IPS-NIHi7 (cell line): ENCODE results near the gene DHRS11.

Experiments
- DNase-seq: peaks from one replicate; pipeline ENCODE4 v3.0.0; 2012; ENCODE audit warnings: mixed read lengths; ENCODE audit errors: extremely low spot score

The DHRS11 gene, protein sequence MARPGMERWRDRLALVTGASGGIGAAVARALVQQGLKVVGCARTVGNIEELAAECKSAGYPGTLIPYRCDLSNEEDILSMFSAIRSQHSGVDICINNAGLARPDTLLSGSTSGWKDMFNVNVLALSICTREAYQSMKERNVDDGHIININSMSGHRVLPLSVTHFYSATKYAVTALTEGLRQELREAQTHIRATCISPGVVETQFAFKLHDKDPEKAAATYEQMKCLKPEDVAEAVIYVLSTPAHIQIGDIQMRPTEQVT

DNA sequence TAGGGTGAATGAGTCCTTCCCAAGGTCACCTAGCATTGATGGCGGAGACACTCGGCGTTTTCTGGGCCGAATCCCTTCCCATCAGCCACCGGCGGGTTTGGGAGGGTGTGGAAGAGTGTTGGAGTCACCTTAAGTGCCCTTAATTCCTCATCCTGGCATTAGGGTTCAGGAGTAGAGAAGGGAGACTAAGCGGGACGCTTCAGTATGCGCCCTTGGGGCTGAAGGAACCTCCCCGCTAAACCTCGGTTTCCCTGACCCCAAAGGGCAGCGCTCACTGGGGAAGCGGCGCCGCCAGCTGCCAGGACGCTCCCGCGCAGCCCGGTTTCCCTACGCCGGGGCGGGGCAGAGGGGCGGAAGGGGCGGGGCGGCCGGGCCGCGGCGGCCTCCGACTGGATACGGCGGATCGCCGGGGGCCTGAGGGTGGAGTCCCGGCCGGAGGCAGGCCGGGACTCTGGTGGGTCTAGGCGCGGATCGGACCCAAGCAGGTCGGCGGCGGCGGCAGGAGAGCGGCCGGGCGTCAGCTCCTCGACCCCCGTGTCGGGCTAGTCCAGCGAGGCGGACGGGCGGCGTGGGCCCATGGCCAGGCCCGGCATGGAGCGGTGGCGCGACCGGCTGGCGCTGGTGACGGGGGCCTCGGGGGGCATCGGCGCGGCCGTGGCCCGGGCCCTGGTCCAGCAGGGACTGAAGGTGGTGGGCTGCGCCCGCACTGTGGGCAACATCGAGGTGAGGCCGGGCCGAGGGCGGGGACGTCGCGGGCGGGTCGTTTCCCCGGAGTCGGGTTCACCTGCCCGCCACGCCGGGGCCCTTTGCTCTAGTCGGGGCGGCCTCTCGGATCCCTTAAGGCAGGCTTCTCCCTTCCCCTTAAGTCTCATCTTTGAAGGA, at the start of gene DHRS11:
Gene DHRS11 (plus strand): TSS at position 446 of the 882 bp plus-strand sequence. CDS start 131 bp downstream, at position 577.
- DNase-seq, result peak; percentile 99

DNA sequence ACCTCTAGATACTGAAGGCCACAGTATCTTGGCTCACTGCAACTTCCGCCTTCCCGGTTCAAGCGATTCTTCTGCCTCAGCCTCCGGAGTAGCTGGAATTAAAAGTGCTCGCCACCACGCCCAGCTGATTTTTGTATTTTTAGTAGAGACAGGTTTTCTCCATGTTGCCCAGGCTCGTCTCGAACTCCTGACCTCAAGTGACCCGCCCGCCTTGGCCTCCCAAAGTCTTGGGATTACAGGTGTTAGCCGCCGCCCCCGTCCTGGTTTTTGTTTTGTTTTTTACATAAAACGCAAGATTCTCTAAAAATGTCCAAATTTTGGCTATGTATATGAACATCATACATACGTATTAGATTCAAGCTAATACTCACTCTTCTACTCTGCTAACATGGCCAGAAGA, 48.9 kb upstream of the DHRS11 start:
- no peak for DNase-seq

DNA sequence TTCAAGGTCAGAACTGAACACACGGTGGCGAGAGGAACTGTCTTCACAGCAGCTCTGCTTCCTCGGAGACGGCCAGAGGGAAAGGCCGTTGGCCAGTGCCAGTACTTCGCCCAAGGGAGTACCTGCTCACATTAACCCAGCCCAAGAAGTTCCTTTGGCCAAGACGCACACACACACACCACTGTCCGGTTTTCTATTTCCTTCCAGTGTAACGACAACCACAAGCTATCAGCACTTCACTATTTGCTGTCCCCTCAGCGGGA, 47.7 kb upstream of the DHRS11 start:
- peak; percentile 22 for DNase-seq

DNA sequence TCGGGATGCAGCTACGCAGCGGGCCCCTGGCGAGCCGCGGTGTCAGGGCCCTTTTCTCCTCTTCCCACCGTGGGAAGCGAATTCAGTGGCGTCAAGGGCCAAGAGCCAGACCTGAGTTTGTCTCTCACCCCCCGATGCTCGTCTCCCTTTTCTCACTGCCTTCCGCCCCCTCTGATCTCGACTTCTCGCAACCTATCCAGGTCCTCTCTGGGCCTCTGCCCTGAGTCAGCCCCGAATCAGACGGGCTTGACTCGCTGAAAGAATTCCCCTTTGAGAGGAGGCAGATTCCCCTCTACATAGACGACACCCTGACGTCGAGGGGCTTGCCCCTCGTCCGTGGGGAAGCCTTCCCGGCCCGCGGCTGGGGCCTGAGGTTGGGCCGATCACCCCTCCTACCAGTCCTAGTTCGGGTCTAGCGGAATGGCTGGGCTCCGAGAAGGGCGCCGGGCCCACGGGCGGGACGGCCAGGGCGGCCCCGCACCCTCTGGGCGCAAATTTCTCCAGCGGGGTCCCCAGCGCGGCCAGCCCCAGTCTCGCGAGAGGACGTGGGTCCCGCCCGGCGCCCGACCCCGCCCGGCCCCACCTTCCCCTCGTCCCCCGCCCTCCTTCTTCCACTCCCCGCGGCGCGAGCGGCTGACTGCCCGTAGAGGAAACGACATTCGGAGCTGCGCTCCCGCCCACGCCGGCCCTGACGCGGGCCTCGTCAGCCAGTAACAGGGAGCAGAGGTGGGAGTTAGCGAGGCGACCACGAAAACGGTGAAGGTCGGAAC, 47.2 kb upstream of the DHRS11 start, which contains the start of gene GGNBP2:
Gene GGNBP2 (plus strand): TSS at position 613 of the 770 bp plus-strand sequence. CDS start 806 bp downstream, outside the sequence.
- peak; percentile 86 for DNase-seq

DNA sequence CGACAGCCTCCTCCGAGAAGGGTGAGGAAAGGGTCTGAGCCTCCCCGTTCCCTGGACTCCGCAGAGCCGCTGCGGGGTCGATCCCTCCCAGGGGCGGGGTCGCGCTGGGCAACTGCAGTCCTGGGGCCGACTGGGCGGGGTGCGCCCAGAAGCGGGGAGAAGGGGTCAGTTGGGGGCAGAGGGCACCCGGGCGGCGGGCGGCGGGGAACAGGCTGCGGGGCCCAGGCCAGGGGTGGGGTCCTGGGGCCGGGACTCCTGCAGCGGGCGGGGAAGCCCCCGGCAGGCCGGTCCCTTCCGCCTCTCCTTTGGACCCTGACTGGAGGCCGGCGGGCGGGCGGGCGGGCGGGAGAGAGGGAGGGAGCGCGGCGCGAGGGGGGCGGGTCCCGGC, 46.6 kb upstream of the DHRS11 start:
- DNase-seq, result no peak

DNA sequence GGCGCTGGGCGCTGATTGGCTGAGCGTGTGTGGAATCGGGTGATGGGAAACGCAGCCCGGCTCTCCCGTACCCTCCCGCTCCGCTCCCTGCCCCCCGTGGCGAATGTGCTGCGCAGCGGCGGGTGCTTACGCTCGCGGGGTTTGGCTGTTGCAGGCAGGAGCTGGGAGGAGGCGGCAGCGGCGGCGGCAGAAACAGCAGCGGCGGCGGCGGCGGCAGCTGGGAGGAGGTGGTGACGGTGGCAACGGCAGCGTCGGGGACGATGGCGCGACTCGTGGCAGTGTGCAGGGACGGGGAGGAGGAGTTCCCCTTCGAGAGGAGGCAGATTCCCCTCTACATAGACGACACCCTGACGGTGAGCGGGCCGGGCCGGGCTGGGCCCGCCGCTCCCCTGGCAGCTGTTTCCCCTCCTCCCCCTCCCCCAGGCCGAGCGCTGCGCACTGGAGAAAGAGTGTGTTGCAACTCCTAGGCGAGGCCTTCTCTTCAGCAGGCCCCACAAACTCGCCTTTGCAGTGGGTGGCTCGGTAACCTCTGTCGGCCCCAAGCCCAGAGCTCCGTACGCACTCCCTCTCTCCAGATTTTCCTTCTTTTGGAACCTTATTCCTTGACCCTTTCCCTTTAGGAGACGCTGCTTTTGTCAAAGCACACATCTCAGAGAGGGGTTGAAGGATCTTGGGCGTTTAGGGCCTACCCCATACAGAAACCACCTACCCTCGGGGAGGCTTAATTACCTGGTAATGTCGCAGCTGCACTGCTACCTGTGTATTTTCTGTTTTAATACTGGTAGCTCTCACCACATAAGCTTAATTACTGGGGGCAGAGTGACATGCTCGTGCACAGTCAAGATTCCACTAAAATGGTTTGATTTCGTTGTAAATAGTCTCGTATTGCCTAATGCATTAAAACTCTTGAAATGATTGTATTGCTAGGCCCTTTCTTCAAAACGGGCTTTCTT, 45.9 kb upstream of the DHRS11 start:
- peak; percentile 97 for DNase-seq

DNA sequence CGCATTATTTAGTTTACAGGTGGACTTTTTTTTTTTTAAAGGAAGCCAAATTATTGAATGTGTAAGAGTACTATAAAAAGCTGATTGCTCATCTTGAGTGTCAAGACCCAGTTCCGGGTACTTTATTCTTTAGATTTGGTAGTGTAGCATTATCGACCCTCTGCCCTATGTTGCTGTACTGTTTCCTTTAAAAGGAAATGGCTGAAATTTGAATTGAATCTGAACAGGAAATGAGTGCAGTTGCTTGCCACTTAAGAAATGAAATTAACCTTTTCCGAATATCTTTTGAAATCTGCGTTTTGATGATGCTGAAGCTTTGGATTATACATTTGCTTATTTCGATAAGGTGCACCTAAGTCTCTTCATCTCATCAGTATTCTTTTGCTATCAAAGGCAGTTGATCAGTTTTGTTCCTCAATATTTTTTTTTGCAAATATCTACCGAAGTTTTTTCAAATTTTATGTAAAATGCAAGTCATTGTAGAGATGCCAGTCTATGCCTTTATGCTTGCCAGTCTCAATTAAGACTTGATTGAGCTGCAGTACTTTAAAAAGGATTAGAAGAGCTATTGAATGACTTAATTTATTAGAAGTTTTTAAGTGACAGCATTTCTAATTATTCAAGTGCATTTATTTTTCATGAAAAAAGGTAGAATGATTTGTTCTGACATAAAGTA, 45.1 kb upstream of the DHRS11 start:
- DNase-seq, result no peak

DNA sequence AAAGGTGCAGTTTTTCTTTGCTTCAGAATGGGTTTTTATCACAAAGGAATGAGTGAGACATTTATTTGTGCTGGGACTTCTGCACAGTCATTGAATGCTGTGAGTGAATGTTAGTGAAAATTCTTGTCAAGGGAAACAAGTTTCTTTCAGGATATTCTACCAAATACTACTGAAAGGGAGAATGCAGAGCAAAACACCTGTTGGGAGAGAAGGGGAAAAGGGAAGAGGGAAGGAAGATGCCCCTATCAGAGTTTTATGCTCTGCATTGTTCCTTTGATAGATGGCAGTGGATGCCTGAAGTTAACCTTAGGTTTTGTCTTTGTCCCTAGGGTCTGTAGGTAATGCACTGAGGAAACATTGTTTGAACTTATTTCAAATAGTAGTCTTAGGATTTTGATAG, 43.9 kb upstream of the DHRS11 start:
- no peak for DNase-seq

DNA sequence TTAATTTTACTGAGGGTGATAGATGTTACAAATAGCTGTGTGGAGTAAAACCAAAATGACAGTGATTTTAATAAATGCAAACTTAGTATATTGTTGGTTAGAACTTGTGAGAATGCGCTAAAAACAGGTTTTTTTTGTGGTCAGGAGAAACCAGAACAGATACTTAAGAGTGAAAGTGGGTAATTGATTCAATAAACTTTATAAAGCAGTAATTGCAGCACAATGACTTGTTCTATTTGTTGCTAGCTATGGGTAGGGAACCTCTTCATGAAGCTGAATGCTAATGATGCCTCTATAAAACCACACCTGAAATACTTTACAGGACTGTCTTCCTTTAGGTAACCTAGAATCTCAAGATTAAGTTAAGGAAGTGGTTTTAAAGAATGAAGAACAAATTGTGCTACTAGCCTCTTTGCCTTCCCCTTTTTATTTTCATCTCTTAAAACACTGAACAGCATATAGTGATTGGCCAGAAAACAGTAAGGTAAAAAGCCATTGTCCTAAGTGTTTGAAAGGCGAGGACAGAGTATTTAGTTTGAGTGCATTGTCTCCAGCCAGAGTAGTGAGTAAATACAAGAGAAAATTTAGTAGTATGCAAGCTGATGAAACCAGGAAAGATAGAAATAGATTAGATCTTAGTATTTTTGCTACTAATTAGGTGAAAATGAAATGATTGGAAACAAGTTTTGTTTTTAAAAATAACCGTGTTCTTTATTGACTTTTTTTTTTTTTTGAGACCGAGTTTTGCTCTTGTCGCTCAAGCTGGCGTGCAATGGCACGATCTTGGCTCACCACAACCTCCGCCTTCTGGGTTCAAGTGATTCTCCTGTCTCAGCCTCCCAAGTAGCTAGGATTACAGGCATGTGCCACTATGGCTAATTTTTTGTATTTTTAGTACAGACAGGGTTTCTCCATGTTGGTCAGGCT, 40.9 kb upstream of the DHRS11 start:
- DNase-seq, result no peak

DNA sequence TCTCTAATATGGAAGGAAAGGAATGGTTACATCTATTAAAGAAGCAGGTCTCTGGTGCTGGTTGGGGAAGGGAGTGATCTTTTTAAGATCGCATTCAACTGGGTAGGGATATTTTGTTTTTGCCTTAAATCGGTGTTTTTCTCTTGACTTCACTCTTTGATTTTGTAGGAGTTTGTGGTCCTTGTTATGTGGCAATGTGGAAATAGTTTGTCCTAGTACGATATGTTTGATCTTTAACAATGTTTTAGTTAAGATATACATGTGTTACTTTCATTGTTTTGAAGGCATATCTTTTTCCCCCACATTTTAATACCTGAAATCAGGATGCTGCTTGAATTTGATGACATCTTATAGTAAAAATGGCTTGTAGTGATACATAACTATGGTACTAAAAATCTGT, 38.2 kb upstream of the DHRS11 start:
- DNase-seq, result no peak

DNA sequence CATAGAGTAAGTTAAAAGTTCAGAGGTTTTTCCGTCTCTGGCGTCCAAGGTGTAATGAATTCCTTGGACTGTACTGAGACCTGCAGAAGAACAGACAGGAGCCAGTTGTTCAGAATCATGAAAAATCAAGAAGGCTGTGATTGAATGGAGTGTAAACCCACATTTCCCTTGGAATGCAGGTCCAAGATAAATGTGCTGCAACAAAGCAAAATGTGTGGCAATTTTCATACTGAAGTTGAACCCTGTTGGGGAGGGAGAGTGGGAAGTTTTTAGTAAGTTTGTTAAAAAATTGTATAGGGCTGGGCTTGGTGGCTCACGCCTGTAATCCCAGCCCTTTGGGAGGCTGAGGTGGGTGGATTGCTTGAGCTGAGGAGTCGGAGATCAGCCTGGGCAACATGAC, 25.6 kb upstream of the DHRS11 start:
- DNase-seq, result no peak

DNA sequence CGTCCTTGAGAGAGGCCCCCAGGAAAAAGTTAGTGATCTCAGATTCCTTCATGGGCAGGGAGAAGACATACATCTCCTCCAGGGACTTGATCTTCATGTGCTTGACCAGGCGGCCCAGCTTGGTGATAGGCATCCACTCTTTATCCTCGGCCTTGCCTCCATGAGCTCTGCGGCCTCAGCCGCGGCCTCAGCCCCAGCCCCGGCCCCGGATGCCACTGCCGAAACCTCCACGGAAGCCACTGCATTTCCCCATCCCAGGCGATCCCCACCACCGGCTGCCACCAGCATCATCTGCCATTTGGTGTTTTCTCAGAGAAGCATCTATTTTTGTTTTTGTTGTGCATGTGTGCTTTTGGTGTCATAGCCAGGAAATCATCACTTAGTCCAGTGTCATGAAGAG, 16.7 kb upstream of the DHRS11 start:
- DNase-seq, result no peak

DNA sequence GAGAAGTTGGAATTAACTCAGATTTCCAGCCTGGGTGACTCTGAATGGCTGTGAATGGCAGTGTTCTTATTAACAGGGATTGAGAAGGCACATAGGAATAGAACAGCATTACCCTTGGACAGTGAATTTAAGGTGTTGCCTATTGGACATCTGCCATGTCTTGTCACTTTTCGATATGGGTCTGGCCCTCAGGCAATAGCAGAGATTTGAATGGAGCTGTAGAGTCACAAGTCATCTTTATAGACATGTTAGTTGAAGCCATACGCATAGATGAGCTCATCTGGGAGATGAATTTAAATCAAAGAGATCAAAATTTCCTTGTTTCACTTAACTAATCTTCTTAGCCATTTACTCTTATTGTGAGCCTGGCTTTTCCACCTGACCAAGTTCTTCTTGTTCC, 14.9 kb upstream of the DHRS11 start:
- DNase-seq, result no peak

DNA sequence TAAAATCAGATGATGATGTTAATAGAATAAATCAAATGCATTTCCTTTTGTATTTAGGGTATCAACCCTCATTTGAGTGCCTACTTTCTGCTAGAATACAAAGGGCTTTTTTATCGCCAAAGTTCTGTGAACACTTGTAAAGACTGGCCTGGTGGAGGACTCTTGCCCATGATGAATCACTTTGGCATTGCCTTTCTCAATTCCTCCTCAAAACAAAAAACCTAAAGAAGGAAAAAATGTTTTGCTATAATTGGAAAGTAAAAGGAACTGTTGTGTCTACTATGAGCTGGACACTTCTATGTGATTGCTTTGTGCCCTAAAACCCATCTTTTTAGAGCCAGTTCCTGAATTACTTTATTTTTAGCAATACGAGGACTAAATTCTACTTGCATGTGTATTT, 13.0 kb upstream of the DHRS11 start:
- no peak for DNase-seq

DNA sequence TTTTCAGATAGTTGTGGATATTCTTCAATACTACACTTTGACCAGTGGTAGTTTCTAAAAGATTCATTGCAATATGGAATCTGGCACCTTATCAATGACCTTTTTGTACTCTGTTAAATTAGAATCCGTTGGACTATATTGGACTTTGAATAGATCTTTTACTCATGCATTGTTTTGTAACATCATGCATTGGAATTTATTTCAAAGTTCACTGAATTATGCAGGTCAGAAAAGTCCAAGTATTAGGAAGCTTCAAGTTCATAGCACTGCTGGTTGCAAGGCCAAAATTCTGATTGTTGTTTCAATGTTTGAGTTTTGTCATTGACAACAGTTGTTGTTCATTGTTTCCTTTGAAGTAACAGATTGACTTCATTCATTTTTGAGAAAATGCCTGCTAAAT, 7.9 kb upstream of the DHRS11 start:
- DNase-seq, result no peak

DNA sequence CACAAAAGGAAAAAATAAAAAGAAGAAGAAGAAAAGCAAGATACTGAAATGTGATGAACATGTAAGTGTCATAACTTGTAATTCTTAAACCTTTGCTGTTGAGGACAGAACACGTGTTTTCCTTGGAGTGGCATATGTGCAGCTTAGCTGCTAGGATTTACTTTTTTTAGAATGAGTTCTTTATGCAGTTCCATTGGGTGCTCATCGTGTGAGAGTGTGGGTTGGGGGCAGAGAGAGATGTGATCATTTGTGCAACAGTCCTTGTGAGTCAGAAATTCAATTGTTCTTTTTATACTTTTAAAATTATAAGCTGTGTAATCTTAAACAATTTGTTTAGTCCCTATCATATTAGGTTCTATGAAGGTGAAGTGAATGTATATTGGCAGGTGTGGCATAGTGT, 5.5 kb upstream of the DHRS11 start:
- DNase-seq, result no peak

DNA sequence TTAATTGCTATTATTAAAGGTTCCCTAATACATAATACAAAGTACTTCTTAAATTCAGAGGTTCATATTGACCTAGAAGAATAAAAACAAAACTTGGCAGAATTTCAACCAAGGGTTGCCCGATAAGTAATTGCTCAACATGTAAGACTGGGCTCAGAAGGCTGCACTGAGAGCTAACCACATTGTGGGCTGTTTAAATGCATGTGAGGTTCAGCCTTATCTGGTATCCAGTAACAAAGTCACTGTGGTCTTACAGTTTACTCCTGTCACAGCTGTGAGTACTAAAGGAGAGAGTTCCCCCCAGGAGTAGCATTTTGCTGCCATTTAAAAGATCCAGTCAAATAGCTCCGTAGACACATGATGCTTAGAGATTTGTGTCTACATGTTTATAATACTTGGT, 1.6 kb upstream of the DHRS11 start:
- DNase-seq, result no peak

DNA sequence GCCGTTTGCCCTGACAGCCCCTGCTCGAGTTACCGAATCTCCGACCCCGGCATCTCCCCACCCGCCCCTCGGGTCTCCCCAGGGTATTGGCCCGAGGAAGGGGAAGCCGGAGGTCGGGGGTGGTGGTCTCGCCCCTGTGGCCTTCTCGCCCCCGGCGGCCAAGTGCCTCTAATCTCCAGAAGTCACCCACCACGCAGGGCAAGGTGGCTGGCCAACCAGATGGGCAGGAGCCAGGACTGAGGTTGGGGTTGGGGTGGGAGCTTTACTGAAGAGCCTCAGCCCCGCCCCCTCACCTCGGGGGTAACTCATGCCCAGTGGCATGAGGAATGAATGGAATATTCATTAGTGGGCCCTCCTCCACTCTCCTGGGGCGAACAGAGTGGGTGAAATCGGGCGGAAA, 637 bp downstream of the DHRS11 start:
- peak; percentile 51 for DNase-seq

DNA sequence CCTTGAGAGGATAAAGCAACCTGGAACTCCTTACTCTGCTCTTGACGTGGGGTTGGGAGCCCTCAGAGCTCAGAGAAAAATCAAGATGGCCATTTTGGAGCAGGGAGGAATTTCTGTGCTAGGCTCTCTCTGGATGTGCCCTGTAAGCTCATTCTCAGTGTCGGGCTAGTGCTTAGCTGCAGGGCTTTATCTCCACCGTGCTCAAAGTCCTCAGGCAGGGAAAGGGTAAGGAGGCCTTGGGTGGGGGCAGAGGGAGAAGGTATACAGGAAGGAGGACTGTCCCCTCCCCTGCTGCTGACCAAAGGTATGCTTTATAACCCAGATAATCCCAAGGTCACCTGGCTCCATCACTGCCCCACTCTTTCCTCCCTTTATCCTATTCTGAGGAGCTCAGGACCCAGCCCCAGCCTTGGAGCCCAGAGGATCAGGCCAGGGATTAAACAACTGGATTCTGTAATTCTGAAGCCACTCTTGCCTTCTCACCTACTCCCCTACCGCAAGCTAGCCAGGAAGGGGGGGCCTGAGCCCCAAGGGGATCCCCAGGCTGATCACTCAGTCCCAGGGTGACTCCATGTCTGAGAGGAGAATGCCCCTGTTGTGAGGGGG, 1.1 kb downstream of the DHRS11 start:
- DNase-seq, result no peak
